B cell (primary cell): Measurements from ENCODE around the gene EDN3. TPM values are rescaled to one million over a fixed set of nuclear protein-coding genes. Genes with fewer than 3 reads are reported as not detected.
"Not testable (repeated sequence)": the region's sequence is repeated elsewhere in the genome, so short reads cannot be mapped to it uniquely, and the experiment has no call there.

Source experiments
- ATAC-seq: fragments of 200-7000 bp; cut with Tn5 transposase; one replicate; pipeline ENCODE4 v1.10.0; 2021; ENCODE audit warnings: low read depth, mild to moderate bottlenecking, moderate number of reproducible peaks, moderate library complexity
- CTCF ChIA-PET: fragments of 350-600 bp; sonication (Branson Sonifier 250); formaldehyde crosslinking; loops from one replicate; lab custom pipeline; 2021; ENCODE audit warnings: antibody characterized with exemption, inconsistent platforms; lab: Charles Lee
- POLR2A ChIA-PET: fragments of 350-600 bp; sonication (Branson Sonifier 250); formaldehyde crosslinking; loops from one replicate; lab custom pipeline; 2021; ENCODE audit warnings: antibody characterized with exemption; lab: Charles Lee
- DNase-seq: peaks from one replicate; pipeline ENCODE4 v3.0.0; 2013
- H2AFZ ChIP-seq: 2 replicates; pipeline ENCODE4 v1.6.1; 2012; ENCODE audit warnings: mild to moderate bottlenecking, low read depth, low read length; ENCODE audit not compliant: insufficient read depth, poor library complexity, severe bottlenecking
- H3K27ac ChIP-seq, 2 donors: 1 replicate in 1 of 2; 2 replicates in 1 of 2; pipeline ENCODE4 v1.5.1; 2012 to 2013; ENCODE audit warnings: low read length in 2 of 2, mild to moderate bottlenecking in 2 of 2, moderate library complexity in 1 of 2
- H3K27me3 ChIP-seq, 4 experiments: fragments of 200-600 bp in 1 of 4; sonication (generic) in 1 of 4; replicated peaks in 1 of 4; 1 replicate in 2 of 4; 2 replicates in 2 of 4; pipeline versions ENCODE4 v1.6.1 to v1.7.0; 2013 to 2016; ENCODE audit warnings: low read length in 3 of 4, mild to moderate bottlenecking in 2 of 4, mixed read lengths in 1 of 4, moderate library complexity in 1 of 4; ENCODE audit not compliant: insufficient read depth in 4 of 4, control insufficient read depth in 3 of 4; ENCODE audit errors: control extremely low read depth in 1 of 4
- H3K36me3 ChIP-seq, 2 experiments: replicated peaks in 1 of 2; 1 replicate in 1 of 2; 2 replicates in 1 of 2; pipeline versions ENCODE4 v1.6.1 to v1.7.1; 2013; ENCODE audit warnings: low read length in 1 of 2; ENCODE audit not compliant: insufficient read depth in 2 of 2, control insufficient read depth in 1 of 2; ENCODE audit errors: control extremely low read depth in 1 of 2, extremely low read depth in 1 of 2
- H3K4me1 ChIP-seq, 2 donors: fragments of 200-600 bp in 1 of 2; sonication (generic) in 1 of 2; 1 replicate in 1 of 2; 2 replicates in 1 of 2; pipeline versions ENCODE4 v1.5.1 to v1.6.1; 2013 to 2017; ENCODE audit warnings: low read length in 2 of 2; ENCODE audit not compliant: control insufficient read depth in 2 of 2, insufficient read depth in 2 of 2
- H3K4me2 ChIP-seq: replicated peaks from 2 replicates; pipeline ENCODE3; 2012; ENCODE audit warnings: mild to moderate bottlenecking, low read depth, low read length; ENCODE audit not compliant: poor library complexity, severe bottlenecking
- H3K4me3 ChIP-seq, 5 experiments: fragments of 200-600 bp in 1 of 5; sonication (generic) in 1 of 5; 1 replicate in 3 of 5; 2 replicates in 2 of 5; pipeline versions ENCODE4 v1.5.1 to v1.7.0; 2011 to 2016; ENCODE audit warnings: low read length in 4 of 5, mild to moderate bottlenecking in 4 of 5, low read depth in 2 of 5, control low read depth in 1 of 5, moderate library complexity in 1 of 5; ENCODE audit not compliant: insufficient read depth in 1 of 5; ENCODE audit errors: control extremely low read depth in 1 of 5, extremely low read depth in 1 of 5
- H3K79me2 ChIP-seq: fragments of 200-600 bp; sonication (generic); one replicate; pipeline ENCODE4 v1.6.0; 2016; ENCODE audit warnings: low read length; ENCODE audit not compliant: control insufficient read depth, insufficient read depth
- H3K9ac ChIP-seq: fragments of 200-600 bp; sonication (generic); 2 replicates; pipeline ENCODE4 v1.6.1; 2017; ENCODE audit warnings: mild to moderate bottlenecking, low read length, moderate library complexity
- H3K9me3 ChIP-seq, 3 donors: one replicate each; pipeline versions ENCODE4 v1.6.1 to v1.7.1; 2013; ENCODE audit warnings: low read length in 2 of 3; ENCODE audit not compliant: control insufficient read depth in 2 of 3, insufficient read depth in 1 of 3; ENCODE audit errors: control extremely low read depth in 1 of 3
- H4K20me1 ChIP-seq: 2 replicates; pipeline ENCODE4 v1.6.0; 2012; ENCODE audit warnings: mild to moderate bottlenecking, low read length; ENCODE audit not compliant: insufficient read depth, control insufficient read depth, poor library complexity, severe bottlenecking
- H3K27ac Mint-ChIP-seq: one replicate; pipeline ENCODE4 v1.8.0; 2021; ENCODE audit warnings: mixed read lengths
- H3K27me3 Mint-ChIP-seq: one replicate; pipeline ENCODE4 v1.8.0; 2021; ENCODE audit warnings: mixed read lengths
- H3K4me1 Mint-ChIP-seq: one replicate; pipeline ENCODE4 v1.8.0; 2021; ENCODE audit warnings: mixed read lengths
- H3K4me3 Mint-ChIP-seq: one replicate; pipeline ENCODE4 v1.8.0; 2021; ENCODE audit warnings: mixed read lengths
- H3K9me3 Mint-ChIP-seq: one replicate; pipeline ENCODE4 v1.8.0; 2022; ENCODE audit warnings: mixed read lengths; ENCODE audit not compliant: insufficient read depth
- CTCF ChIP-seq: fragments of 200-600 bp; IDR thresholded peaks from one replicate; pipeline ENCODE4 v1.8.0; 2022; ENCODE audit warnings: antibody characterized with exemption, mild to moderate bottlenecking
- EZH2 ChIP-seq: IDR thresholded peaks from 2 replicates; pipeline ENCODE4 v1.6.1; 2012; ENCODE audit warnings: borderline replicate concordance, low read depth, mild to moderate bottlenecking, moderate library complexity, low read length; ENCODE audit not compliant: insufficient read depth, poor library complexity, severe bottlenecking
- WGBS: methylation state at CpG from one replicate; pipeline ENCODE4 v1.1.5; 2013; ENCODE audit warnings: missing lambda C conversion rate; ENCODE audit not compliant: insufficient coverage; 5-methylcytosine and 5-hydroxymethylcytosine counted together
- intact Hi-C: fragments of 100-400 bp; cut with micrococcal nuclease; formaldehyde crosslinking; loops from one replicate; pipeline ENCODE4 v1.10.0; 2022
- polyA plus RNA-seq: library from polyadenylated mRNA; depleted of rRNA; stranded (reverse); fragments of >200 nt; gene quantifications from 2 replicates; pipeline ENCODE4 v1.2.3, GENCODE V29; 2012
- total RNA-seq, 2 donors: library from RNA; stranded (reverse); fragments of 120-200 nt in 1 of 2; gene quantifications; 1 replicate in 1 of 2; 2 replicates in 1 of 2; pipeline versions ENCODE4 v1.2.3 to v1.2.4, GENCODE V29; 2013 to 2022

The EDN3 gene
- total and polyA plus RNA-seq, 2 donors (not counting 1 experiment from before 2014, with no cell fraction given): 0.04 TPM; not detected in 1

GRCh38 chr20:59340201-59340885 is 39.9 kb downstream of the EDN3 start:
- ChIA-PET POLR2A (no interaction called here), CTCF (no interaction called here)
- Histone ChIP-seq H3K9me3 (peaks cover 0 to 28% (median 11%) of the 10 kb centered on the region in 3 donors), H4K20me1 (no peaks in the 10 kb centered on the region), H3K27me3 (no peaks in the 10 kb centered on the region), H3K36me3 (no peaks in the 10 kb centered on the region), H3K79me2 (no peaks in the 10 kb centered on the region), H3K4me3 (no peak overlapping the region), H3K4me2 (no peak overlapping the region), H2AFZ (no peak overlapping the region), H3K9ac (no peak overlapping the region), H3K27ac (no peak overlapping the region), H3K4me1 (peaks cover 11 to 15% of the 10 kb centered on the region in 2 donors)
- intact Hi-C loops: no loop called here
- ATAC-seq: no peak
- H3K27me3 Mint-ChIP-seq: peaks cover 2% of the 10 kb centered on the region
- peaks cover 7% of the 10 kb centered on the region for H3K4me1 Mint-ChIP-seq
- DNase-seq: no peak
- 94% methylated on average over 12 of the region's 12 CpGs for WGBS
- no peak for TF ChIP-seq EZH2
- TF ChIP-seq CTCF: no peak
- H3K9me3 Mint-ChIP-seq: peaks cover 4% of the 10 kb centered on the region
- H3K4me3 Mint-ChIP-seq: no peak overlapping the region
- H3K27ac Mint-ChIP-seq: no peak overlapping the region

GRCh38 chr20:59341285-59342022 is 41.0 kb downstream of the EDN3 start:
- H3K4me1 ChIP-seq: peaks cover 11 to 15% of the 10 kb centered on the region in 2 donors
- H3K4me3 ChIP-seq, intact Hi-C loops, CTCF ChIA-PET, H3K27ac Mint-ChIP-seq, H3K27ac ChIP-seq, H3K27me3 ChIP-seq, ATAC-seq, H3K4me3 Mint-ChIP-seq, POLR2A ChIA-PET, H3K79me2 ChIP-seq, H3K27me3 Mint-ChIP-seq, H3K36me3 ChIP-seq, H3K4me1 Mint-ChIP-seq, H4K20me1 ChIP-seq, H3K9ac ChIP-seq, H3K9me3 Mint-ChIP-seq: not testable (repeated sequence)
- peak overlapping the region; percentile 6 for H3K4me2 ChIP-seq
- peaks cover 0 to 36% (median 12%) of the 10 kb centered on the region in 3 donors for H3K9me3 ChIP-seq
- H2AFZ ChIP-seq: peak overlapping the region; percentile 19
- WGBS: 70% methylated on average over 4 of the region's 4 CpGs
- DNase-seq: peak; percentile 18
